HL-60 (cell line): ENCODE measurements around the gene EGLN1.

Experiments
- POLR2AphosphoS5 ChIP-seq: IDR thresholded peaks from 2 replicates; pipeline ENCODE4 v1.6.1; 2012; ENCODE audit warnings: low read depth
- SPI1 ChIP-seq: IDR thresholded peaks from 2 replicates; pipeline ENCODE4 v1.6.1; 2012; ENCODE audit warnings: low read depth, mild to moderate bottlenecking, borderline replicate concordance
- TF ChIP-seq, protein P1 (sequence below): IDR thresholded peaks from one replicate; pipeline ENCODE4 v1.5.1; 2011; ENCODE audit warnings: low read length, control low read depth, inconsistent platforms; ENCODE audit not compliant: insufficient read depth
- TF ChIP-seq, protein P2 (sequence below): IDR thresholded peaks from 2 replicates; pipeline ENCODE4 v1.6.1; 2012; ENCODE audit warnings: low read depth; ENCODE audit not compliant: insufficient replicate concordance

DNA sequence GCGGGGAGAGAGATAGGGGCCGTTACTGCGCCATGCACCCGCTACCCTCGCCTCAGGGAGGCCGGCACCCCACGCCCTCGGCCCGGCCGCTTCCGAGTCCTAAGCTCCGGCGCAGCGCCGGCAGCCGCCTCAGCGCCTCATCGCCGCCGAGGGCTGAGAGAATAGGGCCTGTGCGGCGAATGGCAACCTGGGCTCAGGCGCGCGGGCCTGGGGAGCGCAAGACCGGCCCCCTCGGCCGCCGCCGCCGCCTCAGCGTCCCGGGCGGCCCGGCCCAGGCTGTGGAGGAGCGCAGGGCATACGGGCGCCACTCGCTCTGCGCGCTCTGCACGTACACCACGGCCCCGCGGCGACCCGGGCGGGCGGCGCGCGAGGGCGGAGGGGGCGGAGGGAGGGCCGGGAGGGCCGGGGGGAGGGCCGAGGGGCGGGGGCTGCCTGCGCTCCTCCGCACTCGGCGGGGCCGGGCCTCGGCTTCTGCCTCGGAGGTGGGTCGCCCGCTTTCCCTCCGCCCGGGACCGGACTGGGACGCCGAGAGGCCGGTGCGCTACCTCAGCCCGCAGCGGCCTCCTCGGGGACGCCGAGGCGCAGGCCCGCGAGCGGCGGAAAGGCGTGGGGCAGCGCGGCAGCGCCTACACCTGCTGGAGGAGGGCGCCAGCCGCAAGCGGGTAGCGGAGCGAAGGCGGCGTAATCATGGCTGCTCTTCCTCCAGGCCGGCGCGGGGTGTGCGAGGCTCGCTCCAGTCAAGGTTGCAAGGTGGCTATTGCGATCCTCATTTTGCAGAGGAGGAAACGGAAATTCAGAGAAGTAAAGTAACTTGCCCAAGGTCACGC is at the start of gene EGLN1:
- TF ChIP-seq, protein P1, sequence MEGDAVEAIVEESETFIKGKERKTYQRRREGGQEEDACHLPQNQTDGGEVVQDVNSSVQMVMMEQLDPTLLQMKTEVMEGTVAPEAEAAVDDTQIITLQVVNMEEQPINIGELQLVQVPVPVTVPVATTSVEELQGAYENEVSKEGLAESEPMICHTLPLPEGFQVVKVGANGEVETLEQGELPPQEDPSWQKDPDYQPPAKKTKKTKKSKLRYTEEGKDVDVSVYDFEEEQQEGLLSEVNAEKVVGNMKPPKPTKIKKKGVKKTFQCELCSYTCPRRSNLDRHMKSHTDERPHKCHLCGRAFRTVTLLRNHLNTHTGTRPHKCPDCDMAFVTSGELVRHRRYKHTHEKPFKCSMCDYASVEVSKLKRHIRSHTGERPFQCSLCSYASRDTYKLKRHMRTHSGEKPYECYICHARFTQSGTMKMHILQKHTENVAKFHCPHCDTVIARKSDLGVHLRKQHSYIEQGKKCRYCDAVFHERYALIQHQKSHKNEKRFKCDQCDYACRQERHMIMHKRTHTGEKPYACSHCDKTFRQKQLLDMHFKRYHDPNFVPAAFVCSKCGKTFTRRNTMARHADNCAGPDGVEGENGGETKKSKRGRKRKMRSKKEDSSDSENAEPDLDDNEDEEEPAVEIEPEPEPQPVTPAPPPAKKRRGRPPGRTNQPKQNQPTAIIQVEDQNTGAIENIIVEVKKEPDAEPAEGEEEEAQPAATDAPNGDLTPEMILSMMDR: peak; percentile 27
- TF ChIP-seq SPI1 (no peak; the same call in 1 of the 2 replicates), POLR2AphosphoS5 (0 out of 2 replicates have a peak, but pooled peaks have one; percentile 41)
- TF ChIP-seq, protein P2, sequence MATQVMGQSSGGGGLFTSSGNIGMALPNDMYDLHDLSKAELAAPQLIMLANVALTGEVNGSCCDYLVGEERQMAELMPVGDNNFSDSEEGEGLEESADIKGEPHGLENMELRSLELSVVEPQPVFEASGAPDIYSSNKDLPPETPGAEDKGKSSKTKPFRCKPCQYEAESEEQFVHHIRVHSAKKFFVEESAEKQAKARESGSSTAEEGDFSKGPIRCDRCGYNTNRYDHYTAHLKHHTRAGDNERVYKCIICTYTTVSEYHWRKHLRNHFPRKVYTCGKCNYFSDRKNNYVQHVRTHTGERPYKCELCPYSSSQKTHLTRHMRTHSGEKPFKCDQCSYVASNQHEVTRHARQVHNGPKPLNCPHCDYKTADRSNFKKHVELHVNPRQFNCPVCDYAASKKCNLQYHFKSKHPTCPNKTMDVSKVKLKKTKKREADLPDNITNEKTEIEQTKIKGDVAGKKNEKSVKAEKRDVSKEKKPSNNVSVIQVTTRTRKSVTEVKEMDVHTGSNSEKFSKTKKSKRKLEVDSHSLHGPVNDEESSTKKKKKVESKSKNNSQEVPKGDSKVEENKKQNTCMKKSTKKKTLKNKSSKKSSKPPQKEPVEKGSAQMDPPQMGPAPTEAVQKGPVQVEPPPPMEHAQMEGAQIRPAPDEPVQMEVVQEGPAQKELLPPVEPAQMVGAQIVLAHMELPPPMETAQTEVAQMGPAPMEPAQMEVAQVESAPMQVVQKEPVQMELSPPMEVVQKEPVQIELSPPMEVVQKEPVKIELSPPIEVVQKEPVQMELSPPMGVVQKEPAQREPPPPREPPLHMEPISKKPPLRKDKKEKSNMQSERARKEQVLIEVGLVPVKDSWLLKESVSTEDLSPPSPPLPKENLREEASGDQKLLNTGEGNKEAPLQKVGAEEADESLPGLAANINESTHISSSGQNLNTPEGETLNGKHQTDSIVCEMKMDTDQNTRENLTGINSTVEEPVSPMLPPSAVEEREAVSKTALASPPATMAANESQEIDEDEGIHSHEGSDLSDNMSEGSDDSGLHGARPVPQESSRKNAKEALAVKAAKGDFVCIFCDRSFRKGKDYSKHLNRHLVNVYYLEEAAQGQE: no peak
